GM21390 (cell line): ENCODE data around the gene ZNF425.
"Not testable (repeated sequence)": the region's sequence is repeated elsewhere in the genome, so short reads cannot be mapped to it uniquely, and the experiment has no call there.

Experiments
- ATAC-seq: cut with Tn5 transposase; IDR thresholded peaks from one replicate; pipeline ENCODE4 v1.9.1; 2021; ENCODE audit not compliant: unreplicated experiment

Gene ZNF425

GRCh38 chr7:149133028-149133710 lies 7.0 kb upstream of the ZNF425 start:
- ATAC-seq, result no peak

GRCh38 chr7:149130572-149131198 lies 4.6 kb upstream of the ZNF425 start:
- ATAC-seq, result no peak

GRCh38 chr7:149126662-149127266 lies 640 bp upstream of the ZNF425 start:
- peak; percentile 39 for ATAC-seq

GRCh38 chr7:149125189-149125862 lies 798 bp downstream of the ZNF425 start:
- ATAC-seq, result no peak

- ATAC-seq, result no peak
These were observed 16.2 kb downstream of the ZNF425 start for GRCh38 chr7:149109969-149110368.

- ATAC-seq, result no peak
These were observed 21.4 kb downstream of the ZNF425 start for GRCh38 chr7:149104749-149105148.

- no peak for ATAC-seq
These were observed 21.9 kb downstream of the ZNF425 start for GRCh38 chr7:149104214-149104613.

GRCh38 chr7:149103424-149103823 lies 22.7 kb downstream of the ZNF425 start:
- ATAC-seq, result no peak

GRCh38 chr7:149102666-149103065 lies 23.5 kb downstream of the ZNF425 start:
- ATAC-seq, result no peak

GRCh38 chr7:149100821-149101220 lies 25.3 kb downstream of the ZNF425 start:
- no peak for ATAC-seq

- ATAC-seq, result no peak
These were observed 27.1 kb downstream of the ZNF425 start for GRCh38 chr7:149099058-149099457.

GRCh38 chr7:149097088-149097487 lies 29.0 kb downstream of the ZNF425 start:
- ATAC-seq, result no peak

GRCh38 chr7:149093228-149093627 lies 32.9 kb downstream of the ZNF425 start:
- ATAC-seq, result no peak

GRCh38 chr7:149092244-149092643 lies 33.9 kb downstream of the ZNF425 start:
- ATAC-seq, result not testable (repeated sequence)

GRCh38 chr7:149090397-149091195 lies 35.5 kb downstream of the ZNF425 start, which contains the start of gene ZNF786:
ZNF786 (minus strand) TSS chr7:149090718; CDS start chr7:149090640, 78 bp downstream.
- peak; percentile 78 for ATAC-seq

- no peak for ATAC-seq
These were observed 38.7 kb downstream of the ZNF425 start for GRCh38 chr7:149087376-149087775.

- no peak for ATAC-seq
These were observed 40.3 kb downstream of the ZNF425 start for GRCh38 chr7:149085866-149086265.

GRCh38 chr7:149084407-149084806 lies 41.7 kb downstream of the ZNF425 start:
- no peak for ATAC-seq

GRCh38 chr7:149081914-149082313 lies 44.2 kb downstream of the ZNF425 start:
- no peak for ATAC-seq

- no peak for ATAC-seq
These were observed 48.5 kb downstream of the ZNF425 start for GRCh38 chr7:149077594-149077993.

GRCh38 chr7:149075286-149075685 lies 50.8 kb downstream of the ZNF425 start:
- ATAC-seq, result no peak
